Myocyte (in vitro differentiated cells): Measurements from ENCODE around the gene TEAD1. TPM values are rescaled to one million over a fixed set of nuclear protein-coding genes. Genes with fewer than 3 reads are reported as not detected.

Experiments
- DNase-seq: peaks from one replicate; pipeline ENCODE4 v3.0.0-alpha.2; 2012; ENCODE audit warnings: low read depth
- total RNA-seq: library from RNA; depleted of rRNA; stranded (reverse); fragments of >200 nt; gene quantifications from 2 replicates; pipeline ENCODE4 v1.2.3, GENCODE V29; 2014

Gene TEAD1
- total RNA-seq, 1 donor from 2014 or later: 136 TPM

DNA sequence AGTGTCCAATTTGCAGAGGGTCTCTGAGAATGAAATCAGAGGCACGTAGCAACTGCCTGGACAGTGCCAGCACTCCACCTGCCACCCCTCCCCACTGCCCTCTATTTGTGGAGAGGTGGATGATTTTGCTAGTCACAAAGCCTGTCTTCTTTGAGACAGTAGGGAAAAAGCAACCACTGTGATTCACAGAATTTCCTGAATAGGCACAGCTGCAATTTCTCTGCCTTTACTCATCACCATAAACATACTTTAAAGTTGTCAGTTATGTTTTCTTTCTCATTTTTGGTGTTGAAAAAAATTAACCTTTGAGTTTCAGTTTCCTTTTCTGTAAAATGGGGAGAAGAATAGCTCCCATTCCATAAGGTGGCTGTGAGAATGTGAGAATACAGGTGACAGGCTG, 134.3 kb downstream of the TEAD1 start:
- no peak for DNase-seq

DNA sequence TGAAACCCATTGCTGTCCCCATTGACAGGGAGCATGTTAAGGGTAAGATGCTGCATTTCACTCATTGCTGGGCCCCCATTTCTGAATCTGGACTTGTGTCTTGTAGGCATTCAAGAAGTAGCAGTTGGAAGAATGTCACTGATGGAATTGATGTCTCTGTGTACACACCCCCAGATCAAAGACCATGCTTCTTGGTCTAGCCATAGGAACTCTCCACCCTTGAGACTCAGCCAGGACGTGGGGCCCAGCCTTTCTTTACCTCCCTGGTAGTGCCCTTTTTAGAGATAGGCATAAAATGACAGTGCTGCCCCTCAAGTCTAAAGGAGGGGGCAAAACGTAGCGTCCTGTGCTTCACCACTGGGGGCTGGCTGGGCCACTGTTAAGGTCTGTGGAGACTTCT, 135.1 kb downstream of the TEAD1 start:
- DNase-seq: no peak

DNA sequence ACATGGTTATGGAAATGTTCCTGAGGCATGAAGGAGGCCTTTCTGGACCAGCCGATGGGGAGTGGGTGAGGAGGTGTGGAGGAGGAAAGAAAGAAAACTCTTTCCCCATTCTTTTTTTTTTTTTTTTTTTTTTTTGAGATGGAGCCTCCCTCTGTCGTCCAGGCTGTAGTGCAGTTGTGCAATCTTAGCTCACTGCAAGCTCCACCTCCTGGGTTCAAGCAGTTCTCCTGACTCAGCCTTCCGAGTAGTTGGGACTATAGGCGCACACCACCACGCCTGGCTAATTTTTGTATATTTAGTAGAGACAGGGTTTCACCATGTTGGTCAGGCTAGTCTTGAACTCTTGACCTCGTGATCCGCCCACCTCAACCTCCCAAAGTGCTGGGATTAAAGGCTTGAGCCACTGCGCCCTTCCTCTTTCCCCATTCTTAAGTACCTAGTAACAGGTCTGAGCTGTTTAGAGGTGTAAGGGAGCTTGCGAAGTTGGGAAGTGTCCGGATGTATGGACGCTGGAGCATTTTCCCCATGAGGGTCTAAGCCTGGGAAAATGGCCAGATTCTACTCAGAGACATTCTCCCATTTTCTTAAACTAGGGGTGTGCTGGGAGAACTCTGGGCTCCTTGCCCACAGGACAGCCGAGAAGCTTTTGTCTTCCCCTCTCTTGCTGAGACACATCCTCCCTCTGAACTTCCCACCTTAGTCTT, 135.8 kb downstream of the TEAD1 start:
- no peak for DNase-seq

DNA sequence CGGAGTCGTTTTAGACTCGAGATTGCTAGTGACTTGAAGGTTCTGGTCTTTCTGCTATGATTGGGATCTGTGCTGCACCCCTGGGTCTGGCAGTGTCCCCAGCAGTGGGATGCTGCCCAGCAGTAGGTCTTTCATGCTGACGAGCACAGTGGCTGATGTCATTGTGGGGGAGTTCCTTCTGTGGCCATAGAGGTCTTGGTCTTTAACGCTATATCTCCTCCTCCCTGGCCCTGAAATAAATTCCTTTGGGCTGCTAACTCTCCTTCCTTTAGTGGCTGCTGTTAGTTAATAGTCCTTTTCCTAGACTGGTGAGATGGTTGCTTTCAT, 136.3 kb downstream of the TEAD1 start:
- DNase-seq: peak; percentile 34

DNA sequence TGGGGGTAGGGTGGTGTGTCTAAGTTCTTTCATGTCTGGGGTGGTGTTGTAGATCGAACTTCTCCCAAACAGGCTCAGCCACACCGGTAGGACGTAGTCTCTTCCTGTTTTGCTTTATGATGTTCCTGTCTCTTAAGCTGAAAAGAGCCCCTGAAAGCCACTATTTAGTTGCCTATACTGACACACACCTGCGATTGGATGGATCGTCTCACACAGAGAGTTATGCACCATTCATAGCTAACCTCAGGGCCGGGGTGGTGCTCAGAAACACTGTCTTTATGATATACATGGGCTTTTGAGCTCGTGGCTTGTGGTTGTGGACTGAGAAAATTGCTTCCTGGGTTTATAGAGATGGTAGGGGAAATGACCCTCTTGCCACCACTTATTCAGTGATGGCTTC, 137.6 kb downstream of the TEAD1 start:
- DNase-seq: no peak

DNA sequence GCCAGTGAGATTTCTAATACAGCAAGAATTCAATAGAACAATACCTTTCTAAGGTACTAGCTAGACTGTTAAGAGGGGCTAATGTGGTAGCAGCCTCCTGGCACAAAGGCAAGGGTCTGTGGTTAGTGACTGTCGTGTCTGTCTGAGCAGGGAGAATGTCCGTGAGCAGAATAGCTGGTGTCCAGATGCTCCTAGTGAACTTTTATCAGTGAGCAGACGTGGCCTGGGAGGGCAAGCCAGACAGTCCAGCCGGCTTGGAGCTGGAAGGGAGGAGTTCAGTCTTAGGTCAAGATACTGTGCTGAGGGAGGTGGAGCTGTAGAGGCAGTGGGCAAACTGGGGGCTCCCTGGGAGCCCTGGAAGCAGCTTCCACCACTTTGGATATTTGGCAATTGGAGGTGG, 138.6 kb downstream of the TEAD1 start:
- DNase-seq: no peak

DNA sequence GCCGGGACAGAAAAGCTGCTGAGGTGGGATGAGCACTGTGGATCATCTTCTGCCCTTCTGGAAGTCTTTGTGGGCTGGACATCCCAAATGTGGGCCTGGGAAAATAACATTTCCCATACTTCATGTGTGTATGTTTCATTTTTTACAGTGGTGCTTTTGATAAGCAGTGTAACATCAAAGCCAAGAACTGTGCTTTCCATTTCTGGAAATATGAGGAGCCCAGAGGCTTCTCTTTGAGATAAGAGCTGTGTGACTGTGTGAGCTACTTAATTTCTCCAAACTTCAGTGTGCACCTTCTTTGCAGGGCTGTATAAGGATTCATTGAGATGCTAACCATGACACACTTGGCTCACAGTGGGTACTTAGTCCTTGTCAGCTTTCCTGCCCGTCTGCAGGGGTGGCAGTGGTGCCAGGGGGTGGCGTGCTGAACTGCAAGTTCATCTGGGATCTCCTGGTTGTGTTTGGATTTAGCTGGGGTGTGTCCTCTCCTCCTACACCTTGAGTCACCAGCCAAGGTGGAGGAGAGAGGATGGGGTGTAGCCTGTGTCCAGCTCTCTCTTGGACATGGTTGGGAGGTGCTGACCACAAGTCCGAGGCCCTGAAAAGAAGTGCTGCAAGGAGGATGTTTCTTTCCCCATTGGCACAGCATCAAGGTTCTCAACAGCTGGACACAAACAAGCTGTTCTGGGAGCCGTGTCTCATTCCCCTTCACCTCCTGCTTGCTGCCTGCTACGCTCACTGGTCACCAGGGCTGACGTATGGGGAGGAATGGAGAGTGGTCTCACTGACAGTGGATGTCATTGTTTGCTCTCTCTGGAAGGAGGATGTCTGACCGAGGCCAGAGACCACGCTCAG, 139.4 kb downstream of the TEAD1 start:
- DNase-seq: peak; percentile 61

DNA sequence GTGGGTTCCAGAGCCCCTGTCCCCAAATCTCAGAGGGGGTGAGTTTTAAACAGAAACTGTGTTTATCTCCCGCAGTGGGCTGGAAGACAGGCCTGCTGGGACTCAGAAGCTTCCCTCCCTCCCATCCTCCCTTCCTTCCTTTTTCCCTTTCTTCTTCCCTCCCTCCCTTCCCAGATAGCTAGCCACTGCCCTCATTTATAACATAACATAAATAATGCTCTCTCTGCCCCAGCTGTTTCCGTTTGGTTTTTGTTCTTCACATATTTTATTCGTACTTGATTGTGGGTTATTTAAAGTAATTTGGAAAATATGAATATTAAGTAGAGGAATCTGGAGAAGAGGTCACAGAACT, 140.9 kb downstream of the TEAD1 start:
- no peak for DNase-seq

DNA sequence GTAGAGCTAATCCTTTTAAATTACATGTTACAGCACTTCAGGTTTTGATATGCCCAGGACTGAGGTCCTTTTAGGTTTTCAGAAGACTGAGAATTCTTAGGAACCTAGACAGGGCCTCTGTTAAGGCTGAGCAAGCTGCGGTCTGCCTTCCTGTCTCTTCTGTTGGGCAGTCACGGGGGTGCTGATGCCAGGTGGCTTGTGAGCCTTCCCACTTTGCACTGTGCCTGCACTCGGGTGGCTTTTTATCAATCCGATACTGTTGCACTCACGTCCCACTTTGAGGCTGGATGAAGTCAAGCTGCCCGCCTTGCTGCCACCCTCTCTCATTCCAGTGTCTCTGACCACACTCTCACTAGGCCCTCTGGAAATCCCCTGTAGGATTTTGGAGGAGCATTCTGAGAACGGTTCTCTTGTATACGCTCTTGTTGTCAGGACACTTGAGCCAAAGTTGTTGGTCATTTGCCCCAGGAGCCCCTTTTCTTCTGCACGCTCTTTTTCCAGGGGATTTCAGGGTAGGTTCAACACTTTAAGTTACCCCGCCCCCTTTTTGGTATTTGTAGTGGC, 141.8 kb downstream of the TEAD1 start:
- peak; percentile 38 for DNase-seq

DNA sequence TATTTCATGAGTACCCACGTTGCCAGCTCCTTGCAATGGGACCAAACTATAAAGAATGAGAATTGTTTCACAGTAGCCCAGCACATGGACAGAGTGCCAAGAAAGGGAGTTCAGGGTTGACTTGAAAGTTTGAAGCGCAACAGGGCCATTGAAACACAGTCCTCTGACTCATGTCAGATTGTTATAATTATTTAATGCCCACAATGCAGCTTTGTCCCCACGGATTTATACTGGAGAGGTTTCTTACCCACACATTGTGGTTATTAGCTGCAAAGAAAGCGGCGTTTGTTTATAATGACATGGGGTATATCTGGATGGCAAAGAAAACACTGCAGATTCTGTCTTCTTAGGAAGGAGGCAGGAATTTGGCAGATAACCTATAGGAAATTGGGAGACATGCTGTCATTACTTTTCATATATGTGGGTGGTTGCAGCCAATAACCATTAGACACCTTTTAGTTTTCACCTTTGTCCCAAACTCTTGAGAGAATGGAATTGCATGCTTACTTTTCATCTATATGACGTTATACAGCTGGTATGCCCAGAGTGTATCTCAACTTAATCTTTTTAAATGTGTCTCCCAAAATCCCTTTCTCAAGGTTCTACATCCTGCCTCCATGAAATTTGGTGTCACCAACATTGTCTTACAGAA, 143.6 kb downstream of the TEAD1 start:
- no peak for DNase-seq

DNA sequence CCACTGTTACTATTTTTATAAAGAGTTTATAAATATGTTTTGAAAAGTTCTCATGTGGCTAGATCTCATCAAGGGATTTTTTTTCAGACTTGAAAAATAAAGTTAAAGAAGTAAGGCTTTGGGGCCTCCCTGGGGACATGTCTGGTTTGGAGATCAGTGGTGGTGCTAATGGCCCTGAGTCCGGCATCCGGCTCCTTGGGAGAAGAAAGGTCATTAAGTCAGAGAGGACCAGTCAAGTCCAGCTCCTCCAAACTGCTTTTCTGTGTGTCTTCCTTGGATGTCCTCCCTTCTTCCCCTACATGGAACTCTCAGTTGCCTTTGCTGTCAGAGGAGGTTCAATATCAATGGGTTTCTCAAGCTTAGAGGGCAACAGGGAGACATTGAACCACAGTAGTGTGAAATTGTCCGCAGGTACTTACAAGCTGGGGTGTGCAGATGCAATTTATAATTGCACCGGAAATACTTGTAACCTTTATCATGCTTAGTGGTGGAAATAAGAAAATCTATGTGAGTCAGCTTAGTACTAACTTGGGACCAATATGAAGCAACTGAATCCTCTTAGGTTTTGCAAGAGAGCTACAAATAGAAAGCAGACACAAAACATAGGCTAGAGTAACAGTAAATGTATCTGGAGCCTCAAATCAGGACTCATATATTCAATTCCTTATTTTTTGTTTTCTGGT, 144.3 kb downstream of the TEAD1 start:
- peak; percentile 44 for DNase-seq

DNA sequence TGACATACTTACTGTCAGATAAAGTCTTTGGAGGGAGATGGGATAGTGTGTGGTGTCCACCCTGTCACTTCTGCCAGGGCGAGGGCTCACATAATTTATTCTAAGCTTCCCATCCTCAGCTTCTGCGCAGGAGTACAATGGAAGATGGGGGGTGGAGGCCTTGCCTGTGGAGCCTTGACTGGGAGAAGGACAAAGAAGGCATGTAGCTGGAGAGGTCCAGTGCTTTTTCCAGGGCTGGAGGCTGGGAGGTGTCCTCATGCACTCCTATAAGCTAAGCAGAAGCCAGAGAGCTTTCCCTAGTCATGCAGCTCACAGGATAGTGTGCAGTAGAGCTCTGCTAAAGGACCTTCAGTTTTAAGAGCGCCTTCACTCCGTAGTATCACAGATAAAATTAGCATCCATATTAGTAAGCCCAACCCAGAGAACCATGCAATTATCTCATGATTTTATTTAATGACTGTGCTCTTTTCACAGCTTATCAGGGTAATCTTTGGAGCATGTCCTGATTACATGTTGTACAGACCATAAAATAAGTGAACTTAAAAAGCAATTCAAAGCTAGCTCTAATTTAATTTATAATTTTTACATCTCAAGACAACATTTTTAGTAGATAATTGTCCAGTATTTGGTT, 148.3 kb downstream of the TEAD1 start:
- DNase-seq: no peak

DNA sequence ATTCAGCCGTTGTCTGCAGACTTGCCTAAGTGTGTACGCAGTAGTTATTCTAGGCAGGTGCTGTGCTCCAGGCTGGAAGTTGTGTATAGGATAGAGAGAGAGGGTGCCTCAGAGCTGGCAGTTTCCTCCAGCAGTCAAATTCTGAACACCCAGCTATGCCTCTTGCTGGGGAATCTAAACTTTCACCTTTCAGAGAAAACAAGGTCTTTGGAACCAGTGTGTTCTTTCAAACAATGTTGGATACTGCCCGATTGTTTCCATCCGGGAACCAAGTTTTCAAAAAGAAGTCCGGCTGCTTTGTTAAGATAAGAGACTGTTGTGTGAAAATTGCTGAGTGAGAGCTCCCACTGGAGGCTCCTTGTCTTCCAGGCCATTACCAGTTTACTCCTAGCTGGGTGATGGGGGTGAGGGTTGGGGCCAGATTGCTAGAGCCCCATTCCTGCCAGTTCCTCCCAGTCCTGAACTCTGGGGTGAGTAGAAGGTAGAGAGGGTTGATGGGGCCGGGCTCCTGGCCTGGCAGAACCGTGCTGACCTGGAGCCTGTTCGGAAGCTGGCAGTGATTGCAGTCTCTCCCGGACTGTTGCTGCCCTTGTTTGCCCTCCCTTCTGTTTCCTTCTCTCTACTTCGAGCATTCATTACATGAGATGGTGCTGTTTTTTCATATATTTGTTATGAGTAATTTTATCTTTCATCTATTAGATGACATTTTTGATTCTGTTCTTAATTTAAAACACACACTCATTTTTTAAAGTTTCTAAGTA, 150.2 kb downstream of the TEAD1 start:
- DNase-seq: no peak

DNA sequence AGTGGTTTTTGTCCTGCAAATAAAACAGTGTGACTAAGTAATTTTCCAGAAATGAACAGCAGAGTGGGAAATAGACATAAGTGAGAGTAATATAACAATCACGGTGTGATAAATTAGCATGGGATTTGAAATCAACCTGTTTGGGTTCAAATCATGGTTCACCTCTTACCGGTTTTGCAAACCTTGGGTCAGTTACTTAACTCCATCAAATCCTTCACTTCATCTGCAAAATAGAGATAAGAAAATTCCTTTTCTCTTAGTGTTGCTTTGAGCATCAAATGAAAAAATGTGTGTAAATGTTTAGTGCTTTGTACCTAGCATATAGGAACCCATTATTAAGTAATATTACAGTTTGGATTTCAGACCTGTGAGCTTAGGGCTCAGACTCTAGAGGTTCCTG, 152.2 kb downstream of the TEAD1 start:
- no peak for DNase-seq

DNA sequence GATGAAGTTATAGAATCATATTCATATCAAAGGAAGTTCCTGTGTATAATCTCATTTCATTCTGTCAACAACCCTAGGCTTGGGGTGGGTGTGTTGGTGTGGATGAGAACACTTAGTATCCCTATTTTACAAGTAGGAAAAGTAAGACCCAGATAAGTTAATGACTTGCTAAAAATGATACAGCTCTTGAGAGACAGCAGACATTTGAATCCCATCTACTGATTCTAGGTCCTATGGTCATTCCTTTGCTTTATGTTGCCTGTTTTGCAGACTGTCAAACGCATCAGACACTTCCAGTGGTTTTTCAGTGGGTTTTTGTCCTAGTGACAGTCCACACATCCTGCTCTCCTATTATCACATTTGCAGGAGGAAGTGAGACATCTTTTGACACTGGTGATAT, 153.1 kb downstream of the TEAD1 start:
- no peak for DNase-seq

DNA sequence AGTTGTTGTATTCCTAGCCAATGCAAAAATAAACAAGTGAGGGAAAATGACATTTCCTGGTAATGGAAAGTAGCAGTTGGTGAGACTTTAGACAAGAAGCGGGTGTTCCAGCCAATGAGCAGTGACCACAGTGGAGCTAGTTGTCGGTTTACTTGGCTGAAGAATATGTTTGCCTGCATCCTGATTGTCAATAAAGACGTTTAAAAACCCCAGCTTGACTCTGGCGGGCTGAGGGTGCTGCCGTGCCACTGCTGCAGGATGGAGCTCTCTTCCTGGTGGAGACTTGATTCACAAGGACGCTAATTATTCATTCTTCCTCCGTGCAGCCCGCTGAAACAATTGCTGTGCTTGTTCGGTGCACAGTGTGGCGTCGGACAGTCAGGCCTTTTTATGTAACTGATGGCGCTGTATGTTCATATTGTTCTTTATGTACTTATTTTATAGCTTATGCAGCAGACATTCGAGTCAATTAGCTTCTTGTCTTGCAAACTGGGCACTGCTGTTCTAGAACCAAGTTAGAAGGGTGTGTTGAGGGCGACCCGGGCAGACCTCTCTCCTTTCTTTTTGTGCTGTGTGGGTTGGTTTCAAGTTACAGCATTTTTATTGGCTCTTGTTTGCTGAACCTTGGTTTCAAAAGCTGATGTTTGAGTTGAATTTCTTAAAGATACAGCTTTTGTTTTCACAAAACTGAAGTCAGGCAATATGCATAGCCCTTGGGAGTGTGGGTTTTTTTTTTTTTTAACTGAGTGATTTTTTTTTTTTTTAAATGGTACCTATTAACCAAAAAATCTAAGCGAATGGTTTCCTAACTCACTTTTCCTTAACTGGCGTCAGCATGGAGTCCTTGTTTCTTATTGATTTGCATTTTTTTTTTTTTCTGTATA, 153.9 kb downstream of the TEAD1 start:
- DNase-seq: peak; percentile 79

DNA sequence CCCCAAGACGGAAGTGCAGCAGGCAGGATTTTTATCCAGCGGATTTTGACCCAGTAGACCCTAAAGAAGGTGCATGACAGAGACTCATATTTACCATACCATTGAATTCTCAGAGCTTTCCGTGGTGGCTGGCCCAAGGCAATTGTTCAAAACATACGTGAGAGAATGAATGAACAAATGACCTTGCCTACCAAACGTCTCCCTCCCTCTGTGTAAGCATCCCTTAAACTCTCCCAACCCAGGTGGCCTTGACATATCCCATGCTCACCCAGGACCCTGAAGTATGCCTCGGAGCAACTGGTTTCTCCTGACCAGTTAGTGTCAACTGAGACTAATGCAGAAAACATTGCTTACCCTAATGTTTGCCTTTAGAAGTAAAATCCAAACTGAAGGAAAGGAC, 154.9 kb downstream of the TEAD1 start:
- no peak for DNase-seq

DNA sequence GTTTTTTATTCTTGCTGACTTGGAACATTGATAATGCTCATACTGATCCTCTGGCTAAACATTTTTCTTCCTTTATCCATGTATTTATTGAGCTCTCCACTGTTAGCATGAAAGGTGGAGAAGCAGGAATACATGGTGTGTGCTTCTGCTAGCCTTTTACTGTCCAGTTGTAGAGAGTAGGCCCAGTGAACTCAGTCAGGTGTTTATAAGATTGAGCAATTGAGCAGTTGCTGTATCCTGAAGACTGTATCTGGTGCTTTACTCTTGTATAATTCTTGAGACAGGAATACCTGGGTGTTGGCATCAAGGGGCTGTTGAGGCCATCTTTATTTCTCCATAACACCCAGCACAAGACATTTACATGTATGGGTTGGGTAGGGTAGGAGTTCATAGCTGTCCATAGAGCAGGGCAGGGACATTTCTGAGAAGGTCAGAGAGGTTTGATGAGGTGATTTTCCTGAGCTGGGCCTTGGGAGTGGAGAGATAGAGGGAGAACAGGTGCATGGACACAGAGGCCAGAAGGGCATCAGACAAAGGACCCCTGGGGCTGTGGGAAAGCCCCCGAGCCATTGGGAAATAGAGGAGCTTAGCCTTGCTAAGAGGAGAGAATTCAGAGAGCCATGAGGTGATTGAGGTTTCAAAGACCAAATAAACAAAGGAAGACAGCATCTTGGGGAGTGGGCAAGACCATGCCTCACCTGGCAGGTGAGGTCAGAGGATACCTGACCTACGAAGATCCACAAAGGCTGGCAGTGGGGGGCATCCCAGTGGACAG, 155.5 kb downstream of the TEAD1 start:
- DNase-seq: no peak
